PC-3 (cell line): ENCODE results near the gene LAYN. TPM values are rescaled to one million over a fixed set of nuclear protein-coding genes. Genes with fewer than 3 reads are reported as not detected.

Experiments
- ATAC-seq: fragments of 200-7000 bp; cut with Tn5 transposase; 2 replicates; pipeline ENCODE4 v1.9.1; 2020; ENCODE audit warnings: mild to moderate bottlenecking, moderate library complexity
- BruUV-seq: library from RNA; stranded (reverse); fragments of 400-500 nt; replicated peaks from 2 replicates; lab custom pipeline; 2021; lab: Mats Ljungman, UMichigan
- CTCF ChIA-PET: fragments of 300-600 bp; sonication (Branson Sonifier 250); formaldehyde crosslinking; loops from one replicate; lab custom pipeline; 2022; ENCODE audit warnings: antibody characterized with exemption; lab: Charles Lee
- POLR2A ChIA-PET: fragments of 300-600 bp; sonication (Branson Sonifier 250); formaldehyde crosslinking; loops from one replicate; lab custom pipeline; 2022; ENCODE audit warnings: antibody characterized with exemption; ENCODE audit not compliant: unreplicated experiment; lab: Charles Lee
- DNase-seq: peaks from one replicate; pipeline ENCODE4 v3.0.0-alpha.2; 2015
- H2AFZ ChIP-seq: fragments of 300-600 bp; sonication (generic); 2 replicates; pipeline ENCODE4 v1.6.0; 2016; ENCODE audit warnings: antibody characterized with exemption, low read length
- H3F3A ChIP-seq: fragments of 300-600 bp; sonication (generic); one replicate; pipeline ENCODE4 v1.6.0; 2017; ENCODE audit warnings: antibody characterized with exemption, low read length, control low read depth, mild to moderate bottlenecking; ENCODE audit not compliant: unreplicated experiment
- H3K27ac ChIP-seq: fragments of 300-600 bp; sonication (generic); 2 replicates; pipeline ENCODE4 v1.5.1; 2016; ENCODE audit warnings: mild to moderate bottlenecking, low read length
- H3K27me3 ChIP-seq: fragments of 300-600 bp; sonication (generic); 2 replicates; pipeline ENCODE4 v1.6.1; 2016; ENCODE audit warnings: low read length, mixed read lengths
- H3K36me3 ChIP-seq: fragments of 300-600 bp; sonication (generic); 2 replicates; pipeline ENCODE4 v1.6.1; 2016; ENCODE audit warnings: low read depth, mixed run types, low read length, mixed read lengths
- H3K4me1 ChIP-seq: fragments of 300-600 bp; sonication (generic); 2 replicates; pipeline ENCODE4 v1.5.1; 2016; ENCODE audit warnings: low read length; ENCODE audit not compliant: insufficient read depth
- H3K4me2 ChIP-seq: fragments of 300-600 bp; sonication (generic); 2 replicates; pipeline ENCODE4 v1.6.0; 2016; ENCODE audit warnings: low read length
- H3K4me3 ChIP-seq: fragments of 300-600 bp; sonication (generic); 2 replicates; pipeline ENCODE4 v1.5.1; 2016; ENCODE audit warnings: mild to moderate bottlenecking, low read length, mixed read lengths
- H3K79me2 ChIP-seq: fragments of 300-600 bp; sonication (generic); 2 replicates; pipeline ENCODE4 v1.6.1; 2017; ENCODE audit warnings: low read length, mixed read lengths
- H3K9ac ChIP-seq: fragments of 300-600 bp; sonication (generic); 2 replicates; pipeline ENCODE4 v1.6.0; 2016; ENCODE audit warnings: mild to moderate bottlenecking, low read length
- H3K9me2 ChIP-seq: fragments of 300-600 bp; sonication (generic); replicated peaks from 2 replicates; pipeline ENCODE4 v1.6.1; 2016; ENCODE audit warnings: mixed run types, low read length, mixed read lengths
- H3K9me3 ChIP-seq: fragments of 300-600 bp; sonication (generic); 2 replicates; pipeline ENCODE4 v1.6.1; 2016; ENCODE audit warnings: low read length, mixed read lengths
- H4K20me1 ChIP-seq: fragments of 300-600 bp; sonication (generic); 2 replicates; pipeline ENCODE4 v1.6.1; 2016; ENCODE audit warnings: low read length, mixed read lengths
- EZH2 ChIP-seq: fragments of 300-600 bp; sonication (generic); IDR thresholded peaks from one replicate; pipeline ENCODE4 v1.6.1; 2017; ENCODE audit warnings: antibody characterized with exemption, mild to moderate bottlenecking, low read length; ENCODE audit not compliant: unreplicated experiment
- EZH2phosphoT487 ChIP-seq: fragments of 300-600 bp; sonication (generic); IDR thresholded peaks from 2 replicates; pipeline ENCODE4 v1.6.1; 2018; ENCODE audit warnings: mild to moderate bottlenecking, antibody characterized with exemption, low read length, borderline replicate concordance
- intact Hi-C: fragments of 100-400 bp; cut with micrococcal nuclease; formaldehyde crosslinking; loops from 2 replicates; pipeline ENCODE4 v1.9.0; 2023
- total RNA-seq: library from RNA; depleted of rRNA; stranded (reverse); fragments of >200 nt; gene quantifications from 2 replicates; pipeline ENCODE4 v1.2.3, GENCODE V29; 2014
- TF ChIP-seq, protein P1 (sequence below): fragments of 300-600 bp; sonication (generic); conservative IDR thresholded peaks from 2 replicates; pipeline ENCODE4 v1.5.1; 2017; ENCODE audit warnings: antibody characterized with exemption, low read depth, mild to moderate bottlenecking, low read length

Gene LAYN
- total RNA-seq, 1 experiment from 2014 or later: 0.47 TPM

DNA sequence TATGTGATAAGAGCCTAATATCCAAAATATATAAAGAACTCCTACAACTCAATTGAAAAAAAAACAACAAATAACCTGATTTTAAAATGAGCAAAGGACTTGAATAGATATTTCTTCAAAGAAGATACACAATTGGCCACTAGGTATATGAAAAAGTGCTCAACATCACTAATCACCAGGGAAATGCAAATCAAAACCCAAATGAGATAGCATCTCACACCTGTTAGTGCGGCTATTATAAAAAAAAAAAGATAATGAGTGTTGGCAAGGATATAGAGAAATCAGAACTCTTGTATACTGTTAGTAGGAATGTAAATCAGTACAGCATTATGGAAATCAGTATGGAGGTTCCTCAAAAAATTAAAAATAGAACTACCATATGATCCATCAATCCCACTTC, 55.8 kb downstream of the LAYN start:
- BruUV-seq: no TSS peak
- Histone ChIP-seq H2AFZ (no peak overlapping the region), H3K27ac (no peak overlapping the region), H3K27me3 (no peaks in the 10 kb centered on the region), H4K20me1 (no peaks in the 10 kb centered on the region), H3K36me3 (no peaks in the 10 kb centered on the region), H3K4me2 (no peak overlapping the region), H3F3A (no peaks in the 10 kb centered on the region), H3K9me3 (no peaks in the 10 kb centered on the region; the same call in 1 of the 2 replicates), H3K79me2 (no peaks in the 10 kb centered on the region), H3K9ac (no peak overlapping the region), H3K4me3 (no peak overlapping the region), H3K9me2 (no peaks in the 10 kb centered on the region), H3K4me1 (peaks cover 3% of the 10 kb centered on the region)
- TF ChIP-seq EZH2phosphoT487 (no peak), EZH2 (no peak)
- TF ChIP-seq, protein P1, sequence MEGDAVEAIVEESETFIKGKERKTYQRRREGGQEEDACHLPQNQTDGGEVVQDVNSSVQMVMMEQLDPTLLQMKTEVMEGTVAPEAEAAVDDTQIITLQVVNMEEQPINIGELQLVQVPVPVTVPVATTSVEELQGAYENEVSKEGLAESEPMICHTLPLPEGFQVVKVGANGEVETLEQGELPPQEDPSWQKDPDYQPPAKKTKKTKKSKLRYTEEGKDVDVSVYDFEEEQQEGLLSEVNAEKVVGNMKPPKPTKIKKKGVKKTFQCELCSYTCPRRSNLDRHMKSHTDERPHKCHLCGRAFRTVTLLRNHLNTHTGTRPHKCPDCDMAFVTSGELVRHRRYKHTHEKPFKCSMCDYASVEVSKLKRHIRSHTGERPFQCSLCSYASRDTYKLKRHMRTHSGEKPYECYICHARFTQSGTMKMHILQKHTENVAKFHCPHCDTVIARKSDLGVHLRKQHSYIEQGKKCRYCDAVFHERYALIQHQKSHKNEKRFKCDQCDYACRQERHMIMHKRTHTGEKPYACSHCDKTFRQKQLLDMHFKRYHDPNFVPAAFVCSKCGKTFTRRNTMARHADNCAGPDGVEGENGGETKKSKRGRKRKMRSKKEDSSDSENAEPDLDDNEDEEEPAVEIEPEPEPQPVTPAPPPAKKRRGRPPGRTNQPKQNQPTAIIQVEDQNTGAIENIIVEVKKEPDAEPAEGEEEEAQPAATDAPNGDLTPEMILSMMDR: no peak
- ATAC-seq (no peak), DNase-seq (no peak)
- POLR2A ChIA-PET: no interaction called here
- intact Hi-C loops: no loop called here
- CTCF ChIA-PET: no interaction called here

- intact Hi-C loops: no loop called here
- POLR2A ChIA-PET: interaction anchor here (0.6 kb wide), 1 partner anchor 239 kb away, joined by 7 read pairs; no protein-coding TSS in a partner anchor
These were observed 57.6 kb downstream of the LAYN start for GRCh38 chr11:111598148-111598547.

DNA sequence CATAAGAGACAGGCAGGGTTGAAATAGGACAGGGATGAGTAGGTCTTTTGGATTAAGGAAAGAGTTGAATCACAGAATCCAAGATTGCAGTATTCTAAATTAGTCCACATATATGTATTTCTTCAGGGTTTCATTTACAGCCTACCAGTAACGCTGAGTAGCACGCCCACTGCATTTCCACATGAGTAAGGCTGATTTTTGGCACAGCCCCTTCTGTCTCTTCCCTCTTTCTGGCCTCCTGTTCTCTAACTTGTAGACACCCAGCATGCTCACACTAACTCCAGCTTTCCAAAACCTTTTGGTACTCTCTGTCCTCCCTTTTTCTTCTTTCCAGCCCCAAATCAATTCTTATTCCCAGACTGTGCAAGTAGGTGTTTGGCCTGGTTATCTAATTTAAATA, 58.0 kb downstream of the LAYN start:
- H3K9me2 ChIP-seq: no peaks in the 10 kb centered on the region
- CTCF ChIA-PET: interaction anchor here (0.6 to 1.1 kb wide), 2 partner anchors 172 to 179 kb away, joined by 3 read pairs; no protein-coding TSS in a partner anchor
- no peak overlapping the region for H3K9ac ChIP-seq
- H3K4me1 ChIP-seq: peaks cover 8% of the 10 kb centered on the region
- peaks cover 5% of the 10 kb centered on the region for H4K20me1 ChIP-seq
- H3K4me3 ChIP-seq: no peak overlapping the region
- intact Hi-C loops: no loop called here
- no peaks in the 10 kb centered on the region for H3K36me3 ChIP-seq
- H3K27ac ChIP-seq: no peak overlapping the region
- no peak for DNase-seq
- H3K9me3 ChIP-seq: no peaks in the 10 kb centered on the region; the same call in 1 of the 2 replicates
- POLR2A ChIA-PET: no interaction called here
- H2AFZ ChIP-seq: no peak overlapping the region
- no peaks in the 10 kb centered on the region for H3K27me3 ChIP-seq
- H3K79me2 ChIP-seq: peaks cover 11% of the 10 kb centered on the region
- H3F3A ChIP-seq: no peaks in the 10 kb centered on the region
- BruUV-seq: no TSS peak
- H3K4me2 ChIP-seq: no peak overlapping the region
- ATAC-seq: no peak
- TF ChIP-seq, protein P1: no peak
- TF ChIP-seq EZH2 (no peak), EZH2phosphoT487 (no peak)

More at GRCh38 chr11:111598148-111598547, 57.6 kb downstream of the LAYN start:
- no peaks in the 10 kb centered on the region for H3K9me2 ChIP-seq
- no peak overlapping the region for H3K27ac ChIP-seq
- no peaks in the 10 kb centered on the region; the same call in 1 of the 2 replicates for H3K9me3 ChIP-seq
- H3K4me3 ChIP-seq: no peak overlapping the region
- H3K79me2 ChIP-seq: peaks cover 7% of the 10 kb centered on the region
- ATAC-seq: no peak
- CTCF ChIA-PET: interaction anchor here (0.6 to 1.1 kb wide), 2 partner anchors 173 to 179 kb away, joined by 3 read pairs; no protein-coding TSS in a partner anchor
- no peak for DNase-seq
- H3K27me3 ChIP-seq: no peaks in the 10 kb centered on the region
- BruUV-seq: no TSS peak
- no peak overlapping the region for H2AFZ ChIP-seq
- no peaks in the 10 kb centered on the region for H3F3A ChIP-seq
- TF ChIP-seq EZH2 (no peak), EZH2phosphoT487 (no peak)
- TF ChIP-seq, protein P1: no peak
- H3K4me1 ChIP-seq: peaks cover 7% of the 10 kb centered on the region
- H3K9ac ChIP-seq: no peak overlapping the region
- H3K4me2 ChIP-seq: no peak overlapping the region
- H4K20me1 ChIP-seq: peaks cover 1% of the 10 kb centered on the region; the same call in 1 of the 2 replicates
- H3K36me3 ChIP-seq: no peaks in the 10 kb centered on the region
